Measurements from ENCODE around the gene C11orf21.

The C11orf21 gene

DNA sequence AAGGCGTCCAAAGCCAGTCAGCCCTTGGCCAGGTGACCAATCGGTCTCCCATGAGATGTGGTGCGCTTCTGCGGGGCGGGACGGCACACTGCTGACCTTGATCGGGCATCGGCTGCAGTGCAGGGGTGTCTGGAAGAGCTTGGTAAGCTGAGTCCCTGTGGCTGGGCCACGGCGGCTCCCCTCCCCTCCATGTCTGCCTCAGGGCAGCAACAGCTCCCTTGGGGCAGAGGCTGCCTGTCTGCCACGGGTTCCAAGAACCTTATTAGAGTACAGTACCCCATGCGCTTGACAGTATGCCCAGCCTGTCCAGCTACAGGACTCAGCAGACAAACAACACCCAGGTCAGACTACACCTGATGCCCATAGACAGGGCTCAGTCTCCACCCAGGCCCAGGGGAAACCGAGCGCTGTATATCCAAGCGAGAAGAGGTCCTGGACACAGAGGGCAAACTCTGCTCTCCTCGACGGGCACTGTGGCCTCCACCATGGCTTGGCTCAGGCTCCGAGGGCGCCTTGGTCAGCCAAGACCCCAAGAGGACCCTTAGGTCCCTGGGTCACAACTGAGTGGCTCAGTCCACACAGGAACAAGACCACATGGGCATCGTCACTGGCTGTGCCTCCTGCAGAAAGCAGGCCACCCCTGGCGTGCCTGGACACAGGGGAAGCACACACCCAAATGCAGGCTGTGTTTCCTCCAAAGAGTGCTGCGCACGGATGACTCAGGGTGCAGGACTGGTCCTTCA lies 19.0 kb upstream of the C11orf21 start:
- no peak for DNase-seq

DNA sequence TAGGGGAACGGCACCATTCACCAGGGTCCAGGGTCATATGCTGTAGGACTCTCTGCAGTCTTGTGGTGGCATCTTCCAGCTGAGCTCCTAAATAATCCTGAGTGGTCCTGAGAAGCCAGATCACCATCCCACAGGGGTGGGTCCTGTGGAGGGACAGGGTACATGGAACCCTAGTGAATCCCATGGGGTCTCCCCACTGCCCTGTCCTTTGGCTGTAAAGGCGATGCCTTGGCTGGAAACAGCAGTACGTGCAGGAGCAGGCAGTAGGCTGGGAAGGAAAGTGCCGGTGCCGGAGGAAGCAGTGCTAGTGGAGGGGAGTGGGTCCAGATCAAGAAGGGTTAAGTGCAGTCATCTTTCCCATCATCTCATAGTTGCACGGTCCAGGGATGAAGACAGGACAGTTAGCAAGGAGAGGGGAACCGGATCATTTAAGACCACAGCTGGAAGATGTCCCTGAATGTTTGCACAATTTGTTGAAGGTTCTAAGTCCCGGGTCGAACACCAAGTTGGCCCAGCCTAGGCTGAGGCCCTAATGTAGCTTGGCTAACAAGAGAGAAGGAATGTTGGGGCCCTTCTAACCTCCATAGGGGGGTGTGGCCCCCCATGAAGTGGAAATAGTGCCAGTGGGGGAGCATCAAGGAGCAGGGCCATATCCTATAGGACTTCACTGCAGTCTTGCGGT lies 18.2 kb upstream of the C11orf21 start:
- no peak for DNase-seq

DNA sequence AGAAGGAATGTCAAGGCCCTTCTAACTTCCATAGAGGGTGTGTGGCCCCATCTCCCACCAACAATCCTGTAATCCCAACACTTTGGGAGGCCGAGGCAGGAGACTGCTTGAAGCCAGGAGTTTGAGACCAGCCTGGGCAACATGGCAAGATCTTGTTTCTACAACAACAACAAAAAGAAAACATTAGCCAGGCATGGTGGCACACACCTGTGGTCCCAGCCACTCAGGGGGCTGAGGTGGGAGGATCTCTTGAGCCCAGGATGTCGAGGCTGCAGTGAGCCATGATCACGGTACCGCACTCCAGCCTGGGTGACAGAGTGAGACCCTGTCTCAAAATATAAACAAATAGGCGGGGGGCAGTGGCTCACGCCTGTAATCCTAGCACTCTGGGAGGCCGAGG lies 17.0 kb upstream of the C11orf21 start:
- DNase-seq: no peak

DNA sequence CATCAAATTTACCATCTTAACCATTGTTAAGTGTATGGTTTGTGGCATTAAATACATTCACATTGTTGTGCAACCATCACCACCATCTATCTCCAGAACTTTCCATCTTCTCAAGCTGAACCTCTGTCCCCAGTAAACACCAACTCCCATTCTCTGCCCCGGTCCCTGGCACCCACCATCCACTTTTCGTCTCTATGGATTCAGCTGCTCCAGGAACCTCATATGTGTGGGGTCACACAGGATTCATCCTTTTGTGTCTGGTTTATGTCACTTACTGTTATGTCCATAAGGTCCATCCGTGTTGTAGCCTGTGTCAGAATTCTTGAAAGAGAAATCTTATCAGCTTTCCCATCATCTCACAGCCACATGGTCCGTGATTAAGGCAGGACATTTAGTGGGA lies 16.4 kb upstream of the C11orf21 start:
- no peak for DNase-seq

DNA sequence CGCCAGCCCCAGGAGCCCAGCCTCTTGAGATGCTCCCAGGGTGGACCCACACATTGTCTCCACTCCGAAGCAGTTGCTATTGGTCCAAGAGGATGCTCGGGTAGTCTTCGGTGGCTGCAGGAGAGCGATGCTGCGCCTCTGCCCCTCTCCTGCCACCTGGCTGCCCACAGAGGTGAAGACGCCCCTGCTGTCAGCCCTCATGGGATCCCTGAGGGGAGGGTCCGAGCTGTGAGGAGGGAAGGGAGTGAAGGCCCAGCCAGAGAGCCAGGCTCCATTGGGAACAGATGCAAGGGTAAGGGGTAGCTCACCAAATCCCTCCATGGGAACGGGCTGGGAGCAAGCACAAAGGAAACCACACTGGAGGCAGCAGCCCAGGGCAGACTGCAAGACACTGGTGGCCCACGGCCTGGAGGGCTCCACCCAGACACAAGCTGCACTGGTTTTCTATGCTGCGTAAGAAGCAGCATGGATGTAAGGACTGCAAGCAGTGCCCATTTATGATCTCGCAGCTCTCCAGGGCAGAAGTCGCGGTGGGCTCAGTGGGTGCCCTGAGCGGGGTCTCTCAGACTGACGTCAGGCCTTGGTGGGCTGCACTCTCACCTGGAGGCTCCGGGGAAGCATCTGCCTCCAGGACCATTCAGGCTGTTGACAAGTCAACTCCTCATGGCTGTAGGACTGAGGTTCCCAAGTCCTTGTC lies 15.8 kb upstream of the C11orf21 start:
- no peak for DNase-seq

DNA sequence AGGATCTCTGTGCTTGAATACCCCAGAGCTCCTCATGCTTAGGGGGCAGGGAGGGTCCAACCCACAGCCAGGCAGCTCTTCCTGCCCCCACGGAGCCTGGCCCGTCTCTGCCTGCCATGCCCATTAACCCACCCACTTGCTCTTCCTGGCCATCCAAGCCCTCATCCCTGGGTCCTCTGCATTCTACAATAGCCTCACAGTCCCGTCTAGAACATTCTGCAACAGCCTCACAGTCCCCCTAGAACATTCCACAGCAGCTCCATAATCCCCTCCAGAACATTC lies 15.2 kb upstream of the C11orf21 start:
- DNase-seq: no peak

DNA sequence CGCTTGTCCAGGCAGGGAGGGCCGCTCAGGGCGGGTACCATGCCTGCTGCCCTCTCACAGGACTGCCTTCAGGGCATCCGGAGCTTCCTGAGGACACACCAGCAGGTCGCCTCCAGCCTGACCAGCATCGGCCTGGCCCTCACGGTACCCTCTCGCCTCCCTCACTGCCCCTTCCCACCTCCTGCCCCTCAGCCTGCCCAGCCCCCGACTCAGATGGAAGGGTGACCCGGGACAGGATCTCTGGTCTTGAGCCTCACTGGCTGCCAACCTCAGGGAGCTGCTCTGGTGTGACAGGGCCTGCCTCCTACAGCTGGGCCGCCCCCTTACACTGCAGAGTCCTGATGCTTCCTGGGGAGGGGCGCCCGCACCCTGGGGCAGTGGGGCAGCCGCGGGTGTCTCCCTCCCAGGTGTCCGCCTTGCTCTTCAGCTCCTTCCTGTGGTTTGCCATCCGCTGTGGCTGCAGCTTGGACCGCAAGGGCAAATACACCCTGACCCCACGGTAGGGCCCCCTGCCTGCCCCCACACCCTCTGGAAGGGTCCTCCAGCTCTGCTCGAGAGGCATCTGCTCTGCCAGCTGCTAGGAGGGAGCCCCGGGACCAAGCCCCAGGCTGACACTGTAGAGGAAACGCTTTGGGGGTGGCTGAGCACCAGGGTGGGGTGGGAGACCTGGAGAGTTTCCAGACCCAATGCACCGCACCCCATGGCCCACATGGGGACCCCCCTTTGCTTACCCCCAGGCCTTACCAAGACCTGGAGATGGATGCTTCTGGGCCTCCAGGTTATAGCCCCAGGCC lies 14.6 kb upstream of the C11orf21 start:
- no peak for DNase-seq

DNA sequence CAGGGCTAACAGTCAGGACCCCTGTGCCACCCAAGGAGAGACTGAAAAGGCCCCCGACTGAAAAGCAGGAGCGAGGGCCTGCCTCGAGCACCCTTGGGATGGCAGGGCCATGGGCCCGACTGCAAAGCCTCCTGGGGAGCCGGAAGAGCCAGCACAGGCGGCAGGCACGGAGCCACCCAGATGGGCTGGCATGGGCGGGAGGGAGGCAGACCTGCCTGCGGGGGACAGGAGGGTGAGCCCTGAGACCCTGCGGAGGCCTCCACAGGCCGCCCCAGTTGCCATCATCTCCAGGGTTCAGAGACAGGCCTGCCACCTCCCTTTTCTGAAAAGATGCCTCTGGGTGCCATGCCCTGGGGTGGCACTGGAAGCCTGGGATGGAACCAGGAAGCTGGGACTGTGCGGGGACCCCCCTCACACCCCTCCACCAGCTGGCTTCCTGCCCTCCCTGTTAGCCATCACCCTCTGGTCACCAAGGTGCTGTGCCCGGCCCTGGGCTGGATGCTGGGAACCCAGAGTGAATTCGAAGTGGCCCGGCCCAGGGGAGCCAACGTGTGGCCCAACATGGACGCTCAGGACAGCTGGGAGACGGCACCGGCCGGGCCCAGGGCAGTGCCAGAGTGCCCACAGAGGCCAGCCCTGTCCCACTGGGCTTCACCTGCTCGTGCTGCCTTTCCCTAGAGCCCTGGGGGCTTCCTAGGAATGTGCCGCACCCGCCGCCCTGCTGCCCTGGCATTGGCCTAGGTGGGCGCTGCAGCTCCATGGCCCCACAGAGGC lies 13.9 kb upstream of the C11orf21 start:
- no peak for DNase-seq

DNA sequence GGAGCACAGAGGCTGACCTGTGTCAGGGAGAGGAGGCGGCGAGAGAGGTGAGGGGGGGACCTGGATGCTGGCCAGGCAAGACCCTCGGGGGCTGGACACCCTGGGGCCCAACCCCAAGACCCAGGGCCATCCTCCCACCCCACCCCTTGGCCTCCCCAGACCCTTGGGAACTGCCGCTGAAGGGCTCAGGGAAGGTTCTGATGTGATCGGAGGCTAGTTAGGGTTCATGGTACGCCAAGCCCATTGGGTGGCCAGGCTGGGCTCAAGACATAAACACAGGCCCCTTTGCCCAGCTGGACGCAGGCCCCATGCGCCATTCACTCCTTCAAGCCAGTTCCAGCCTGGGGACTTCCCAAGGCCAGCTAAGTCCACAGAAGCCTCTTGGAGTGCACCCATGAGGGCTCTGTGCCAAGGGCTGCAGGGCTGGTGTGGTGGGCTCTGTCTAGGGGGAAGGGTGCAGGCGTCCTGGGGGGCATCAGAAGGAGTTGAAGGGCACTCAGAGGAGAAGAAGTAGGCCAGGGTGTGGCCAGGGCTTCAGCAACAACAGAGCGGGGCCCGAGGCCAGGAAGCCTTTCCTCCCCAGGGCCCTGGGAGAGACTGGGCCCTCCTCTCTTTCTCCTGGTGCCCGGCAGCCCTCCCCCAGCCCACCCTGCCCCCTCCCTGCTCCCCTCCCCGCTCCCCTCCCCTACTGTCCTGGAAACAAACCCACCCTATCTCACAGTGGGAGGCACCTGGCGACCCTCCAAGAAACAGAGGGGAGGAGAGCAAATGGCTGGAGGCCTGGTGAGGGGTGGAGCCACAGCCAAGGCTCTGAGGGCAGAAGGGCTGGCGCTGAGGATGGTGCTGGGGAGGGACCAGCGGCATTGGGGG lies 13.0 kb upstream of the C11orf21 start:
- no peak for DNase-seq

DNA sequence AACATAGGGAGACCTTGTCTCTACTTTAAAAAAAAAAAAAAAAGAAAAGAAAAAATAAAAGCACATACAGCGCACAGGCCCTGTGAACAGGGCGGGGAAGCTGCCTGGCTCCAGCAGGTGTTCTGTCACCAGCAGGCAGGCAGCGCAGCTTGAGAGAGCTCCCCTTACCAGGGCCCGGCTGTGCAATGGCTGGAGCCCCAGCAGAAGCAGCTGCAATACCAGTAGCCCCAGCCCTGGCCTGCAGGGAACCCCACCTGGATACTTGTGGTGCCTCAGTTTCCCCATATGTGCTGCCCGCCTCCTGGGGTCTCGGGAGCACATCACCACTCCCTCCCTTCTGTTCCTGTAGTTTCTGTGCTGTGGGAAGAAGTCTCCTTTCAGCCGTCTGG lies 12.4 kb upstream of the C11orf21 start:
- DNase-seq: no peak

DNA sequence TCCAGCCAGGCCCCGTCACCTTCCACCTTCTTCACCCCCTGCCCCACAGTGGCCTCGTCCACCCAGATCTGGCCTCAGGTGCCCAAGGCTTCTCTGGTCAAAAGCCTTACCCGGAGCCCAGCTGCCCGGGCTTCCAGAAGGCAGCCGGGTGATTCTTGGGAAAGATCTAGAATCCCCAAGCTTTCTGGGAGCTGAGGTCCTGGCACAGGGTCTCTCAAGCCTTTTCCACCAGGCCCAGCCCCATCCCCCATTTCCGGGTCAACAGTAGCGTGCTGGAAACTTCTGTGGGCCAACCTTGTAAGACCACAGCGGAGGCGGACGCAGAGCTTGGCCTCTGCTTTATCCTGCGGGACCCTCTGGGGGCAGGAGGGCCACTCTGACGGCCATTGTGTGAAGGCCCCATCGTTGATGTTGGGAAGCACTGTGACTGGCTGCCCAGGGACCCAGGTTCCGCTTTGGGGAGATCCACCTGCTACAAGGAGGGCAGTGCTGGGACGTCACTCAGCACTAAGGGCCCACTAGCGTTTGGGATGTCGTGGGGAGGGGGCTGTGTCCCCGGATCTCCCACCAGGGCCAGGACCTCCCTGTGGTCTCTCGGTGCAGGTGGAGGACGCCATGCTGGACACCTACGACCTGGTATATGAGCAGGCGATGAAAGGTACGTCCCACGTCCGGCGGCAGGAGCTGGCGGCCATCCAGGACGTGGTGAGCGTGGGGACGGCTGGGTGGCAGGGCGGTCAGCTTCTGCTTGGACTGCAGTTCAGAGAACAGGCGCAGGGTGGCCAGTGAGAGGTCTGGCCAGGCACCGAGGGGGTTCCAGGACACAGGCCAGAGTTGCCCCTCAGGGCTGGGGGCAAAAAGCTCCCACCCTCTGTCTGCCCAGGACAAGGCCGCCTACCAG lies 11.6 kb upstream of the C11orf21 start:
- no peak for DNase-seq

DNA sequence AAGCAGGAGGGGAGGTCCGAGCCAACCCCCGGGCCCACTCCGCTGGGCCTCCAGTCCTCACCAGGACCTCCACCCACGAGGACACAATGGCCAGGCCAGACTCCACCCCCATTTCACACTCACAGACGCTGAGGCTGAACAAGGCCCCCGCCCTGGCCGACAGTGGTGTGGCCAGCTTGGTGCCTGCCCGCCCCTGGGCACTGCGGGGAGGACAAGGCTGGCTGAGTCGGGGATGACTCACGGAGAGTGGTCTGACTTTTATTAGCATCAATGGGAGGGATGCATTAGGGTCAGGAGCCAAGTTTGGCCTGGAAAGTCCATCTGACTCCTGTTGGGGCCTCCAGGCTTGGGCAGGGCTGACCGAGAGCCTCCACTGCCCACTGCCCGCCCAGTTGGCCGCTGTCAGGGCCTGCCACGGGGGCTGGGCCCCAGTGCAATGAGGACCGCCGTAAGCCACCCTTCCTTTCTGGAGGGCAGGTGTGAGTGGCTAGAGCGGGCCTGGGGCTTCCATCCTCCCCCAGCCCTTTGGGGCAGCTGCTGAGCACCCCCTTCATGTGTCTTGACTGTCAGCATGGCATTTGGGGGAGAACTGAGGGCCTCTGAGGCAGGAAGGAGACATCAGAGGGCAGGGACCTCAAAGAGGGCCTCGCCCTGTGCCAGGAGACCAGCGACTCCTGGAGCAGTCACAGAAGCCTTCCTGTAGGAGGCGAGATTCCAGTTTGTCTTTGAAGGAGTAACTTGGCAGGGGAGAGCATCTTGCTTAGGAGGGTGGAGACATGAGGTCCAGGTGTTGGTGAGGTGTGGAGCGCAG lies 10.7 kb upstream of the C11orf21 start:
- DNase-seq: no peak

DNA sequence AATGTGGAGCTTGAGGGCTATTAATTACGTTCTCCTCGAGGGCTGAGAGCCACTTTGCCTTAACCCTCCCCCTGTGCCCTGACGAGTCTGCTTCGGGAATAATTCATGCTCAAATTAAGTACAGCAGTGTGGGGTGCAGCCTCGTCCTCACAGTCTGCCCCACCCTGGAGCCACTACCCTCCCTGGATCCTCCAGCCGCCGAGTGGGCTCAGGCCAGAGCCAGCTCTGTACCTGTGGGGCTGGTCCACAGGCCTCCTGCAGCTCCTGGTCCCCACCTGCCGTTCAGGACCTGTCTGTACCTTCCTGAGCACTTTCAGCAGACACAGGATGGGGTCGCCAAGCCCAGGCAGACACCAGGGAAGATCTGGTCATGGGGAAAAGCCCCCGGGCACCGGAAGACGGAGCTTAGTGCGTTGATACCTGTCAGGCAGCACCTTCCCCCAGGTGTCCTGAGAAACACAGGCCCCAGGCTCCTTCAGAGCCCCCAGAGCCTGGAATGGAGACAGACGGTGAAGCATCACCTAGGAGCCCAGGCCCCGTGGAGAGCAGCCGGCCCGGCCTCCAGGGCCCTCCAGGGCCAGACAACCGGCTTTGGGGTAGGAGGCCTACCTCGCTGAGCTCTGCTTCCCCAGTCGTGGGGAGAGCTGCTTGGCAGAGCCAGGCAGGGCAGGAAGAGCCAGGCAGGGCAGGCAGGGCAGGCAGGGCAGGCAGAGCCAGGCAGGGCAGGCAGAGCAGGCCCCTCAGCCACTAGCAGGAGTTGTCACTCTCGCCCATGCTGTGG lies 9.8 kb upstream of the C11orf21 start:
- DNase-seq: no peak

DNA sequence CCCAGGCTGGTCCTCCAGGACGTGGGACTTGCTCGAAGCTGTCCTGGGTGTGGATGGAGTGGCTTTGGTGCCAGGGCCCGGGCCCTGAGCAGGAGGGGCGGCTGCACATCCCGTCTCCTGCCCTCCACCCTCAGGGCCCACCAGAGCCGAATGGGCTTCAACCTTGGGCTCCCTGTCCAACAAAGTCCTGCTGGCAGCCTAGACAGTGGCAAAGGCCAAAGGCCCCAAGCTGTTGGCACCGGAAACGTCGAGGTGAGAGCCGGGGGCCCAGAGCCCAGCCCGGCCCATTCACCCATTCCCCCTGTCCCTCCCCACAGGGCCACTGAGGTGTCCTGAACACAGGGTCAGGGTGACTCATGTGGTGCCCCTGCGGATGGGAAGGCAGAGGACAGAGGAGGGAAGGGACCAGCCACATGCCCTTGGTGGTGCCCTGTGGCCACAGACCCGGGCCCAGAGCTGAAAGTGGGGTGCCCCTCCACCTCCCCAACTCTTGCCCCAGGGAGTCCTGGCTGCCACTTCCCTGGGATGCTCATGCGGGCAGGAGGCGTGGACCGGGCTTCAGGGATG lies 9.2 kb upstream of the C11orf21 start:
- DNase-seq: no peak

DNA sequence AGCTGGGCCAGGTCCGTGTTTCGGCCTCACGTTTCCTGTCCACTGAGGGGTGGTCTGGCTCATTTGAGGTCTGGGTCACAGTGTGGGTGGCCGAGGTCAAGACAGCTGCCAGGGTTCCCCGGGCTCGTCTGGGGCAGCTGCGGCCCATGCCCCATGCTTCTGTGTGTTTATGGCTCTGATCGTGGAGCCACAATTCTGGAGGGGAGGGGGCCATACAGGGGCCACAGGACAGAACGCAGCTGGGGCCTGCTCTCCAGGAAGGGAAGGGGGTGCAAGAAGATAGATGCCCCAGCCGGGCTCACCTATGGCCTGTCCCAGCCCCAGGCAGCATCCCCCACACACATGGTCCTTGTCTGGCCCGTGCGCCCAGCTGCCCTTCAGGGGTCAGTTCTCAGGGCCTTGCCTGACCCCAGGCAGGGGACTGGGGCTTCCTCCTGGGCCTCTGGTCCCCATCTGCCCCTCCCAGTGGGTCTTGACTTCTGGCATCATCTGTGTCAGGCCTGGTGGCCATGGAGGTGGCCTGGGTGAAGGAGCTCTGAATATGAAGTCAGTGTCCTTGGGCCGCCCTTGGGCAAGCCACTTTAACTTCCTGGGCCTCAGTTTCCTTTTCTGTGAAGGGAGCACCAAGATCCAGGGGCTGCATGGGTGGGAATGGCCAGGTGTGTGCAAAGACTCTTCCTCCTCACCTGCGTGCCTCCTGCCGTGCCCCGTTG lies 8.5 kb upstream of the C11orf21 start:
- no peak for DNase-seq

DNA sequence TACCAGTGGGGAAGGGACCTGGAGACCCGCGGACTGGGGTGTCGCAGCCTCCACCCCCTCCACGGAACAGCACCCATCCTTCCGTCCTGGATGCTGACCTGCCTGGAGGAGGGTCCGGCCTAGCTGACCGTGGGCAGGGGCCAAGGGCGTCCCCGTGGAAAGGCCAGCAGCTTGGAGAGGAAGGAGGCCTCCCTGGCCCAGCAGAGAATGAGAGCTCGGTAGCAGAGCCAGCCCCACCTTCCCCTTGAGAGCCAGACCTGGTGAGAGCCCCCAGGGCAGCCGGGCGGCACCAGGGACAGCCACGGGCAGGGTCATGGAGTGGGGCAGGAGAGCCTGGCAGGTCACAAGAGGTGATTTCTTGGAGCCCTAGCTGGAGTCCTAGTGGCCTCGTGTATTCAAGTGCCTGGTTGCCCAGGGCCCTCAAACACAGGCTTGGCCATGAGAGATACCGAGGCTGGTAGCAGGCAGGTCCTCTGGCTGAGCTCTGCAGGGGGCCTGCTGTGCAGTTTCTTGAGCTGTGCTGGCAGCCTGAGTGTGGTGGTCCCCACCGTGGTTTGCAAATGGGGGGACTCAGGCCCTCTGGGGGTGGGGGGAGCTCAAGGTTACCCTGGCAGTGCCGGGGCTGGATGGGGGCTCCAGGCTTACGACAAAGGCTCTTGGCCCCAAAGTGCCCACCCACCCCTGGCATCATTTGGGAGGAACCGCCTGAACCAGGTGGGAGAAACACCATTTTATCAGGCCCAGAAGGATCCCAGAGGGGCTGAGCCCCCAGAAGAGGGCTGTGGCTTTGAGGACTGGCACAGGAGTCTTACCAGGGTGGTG lies 7.7 kb upstream of the C11orf21 start:
- no peak for DNase-seq

DNA sequence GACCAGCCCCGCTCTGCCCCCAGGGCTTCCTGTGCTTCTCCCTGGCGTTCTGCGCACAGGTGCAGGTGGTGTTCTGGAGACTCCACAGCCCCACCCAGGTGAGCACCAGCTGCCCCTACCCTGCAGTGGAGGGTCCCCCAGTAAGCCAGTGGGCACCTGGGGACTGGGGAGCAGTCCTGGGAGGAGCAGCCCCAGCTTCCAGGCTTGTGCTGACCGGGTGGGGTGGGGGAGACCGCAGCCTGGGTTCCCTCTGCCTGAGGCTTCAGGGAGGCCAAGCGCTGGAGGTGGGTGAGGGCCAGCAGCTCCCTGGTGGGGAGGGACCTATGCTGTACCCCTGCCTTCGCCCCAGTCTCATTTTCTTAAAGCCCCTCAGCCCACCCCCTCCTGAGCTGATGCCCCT lies 7.0 kb upstream of the C11orf21 start:
- DNase-seq: no peak

All from activated naive CD4-positive, alpha-beta T cell treated with Interleukin-2 at 50 U/mL for 16 hours (primary cell).